Esophagus squamous epithelium (tissue), 4 donors: ENCODE measurements around the gene MAMDC2.

Experiments used
- CTCF ChIP-seq, 6 experiments: fragments of 450-650 bp in 4 of 6; fragments of 200-600 bp in 2 of 6; sonication (generic) in 2 of 6; IDR thresholded peaks; one replicate each; pipeline ENCODE4 v1.5.1; 2016 to 2019; ENCODE audit warnings: antibody characterized with exemption in 6 of 6, mild to moderate bottlenecking in 4 of 6, moderate library complexity in 4 of 6
- POLR2A ChIP-seq, 4 donors: fragments of 450-650 bp; IDR thresholded peaks; one replicate each; pipeline ENCODE4 v1.6.1; 2017; ENCODE audit warnings: antibody characterized with exemption in 4 of 4, mild to moderate bottlenecking in 4 of 4, moderate library complexity in 3 of 4

GRCh38 chr9:70220216-70220615 lies 176.6 kb downstream of the MAMDC2 start:
- TF ChIP-seq CTCF (IDR thresholded peaks at IDR 0.05) (no peak), POLR2A (IDR thresholded peaks at IDR 0.05) (no peak)
